BE2C (cell line): ENCODE measurements around the gene TAS2R41.

ENCODE experiments used
- DNase-seq: peaks from one replicate; pipeline ENCODE4 v3.0.0-alpha.2; 2020
- H3K27me3 ChIP-seq: fragments of 250-450 bp; sonication (Bioruptor Pico); 2 replicates; pipeline ENCODE4 v1.5.1; 2020; ENCODE audit warnings: mild to moderate bottlenecking
- H3K36me3 ChIP-seq: fragments of 250-450 bp; sonication (Bioruptor Pico); 2 replicates; pipeline ENCODE4 v1.5.1; 2020; ENCODE audit warnings: mild to moderate bottlenecking
- H3K4me1 ChIP-seq: fragments of 250-450 bp; sonication (Bioruptor Pico); 2 replicates; pipeline ENCODE4 v1.5.1; 2020
- H3K4me3 ChIP-seq: 2 replicates; pipeline ENCODE4 v1.5.1; 2011; ENCODE audit warnings: low read depth, low read length
- H3K9me3 ChIP-seq: fragments of 250-450 bp; sonication (Bioruptor Pico); 2 replicates; pipeline ENCODE4 v1.5.1; 2020
- TF ChIP-seq, protein P1 (sequence below): IDR thresholded peaks from 2 replicates; pipeline ENCODE4 v1.5.1; 2012; ENCODE audit warnings: mild to moderate bottlenecking, low read depth, low read length

Gene TAS2R41

GRCh38 chr7:143444785-143445184 is 32.9 kb upstream of the TAS2R41 start:
- H3K4me1 ChIP-seq: no peaks in the 10 kb centered on the region
- TF ChIP-seq, protein P1, sequence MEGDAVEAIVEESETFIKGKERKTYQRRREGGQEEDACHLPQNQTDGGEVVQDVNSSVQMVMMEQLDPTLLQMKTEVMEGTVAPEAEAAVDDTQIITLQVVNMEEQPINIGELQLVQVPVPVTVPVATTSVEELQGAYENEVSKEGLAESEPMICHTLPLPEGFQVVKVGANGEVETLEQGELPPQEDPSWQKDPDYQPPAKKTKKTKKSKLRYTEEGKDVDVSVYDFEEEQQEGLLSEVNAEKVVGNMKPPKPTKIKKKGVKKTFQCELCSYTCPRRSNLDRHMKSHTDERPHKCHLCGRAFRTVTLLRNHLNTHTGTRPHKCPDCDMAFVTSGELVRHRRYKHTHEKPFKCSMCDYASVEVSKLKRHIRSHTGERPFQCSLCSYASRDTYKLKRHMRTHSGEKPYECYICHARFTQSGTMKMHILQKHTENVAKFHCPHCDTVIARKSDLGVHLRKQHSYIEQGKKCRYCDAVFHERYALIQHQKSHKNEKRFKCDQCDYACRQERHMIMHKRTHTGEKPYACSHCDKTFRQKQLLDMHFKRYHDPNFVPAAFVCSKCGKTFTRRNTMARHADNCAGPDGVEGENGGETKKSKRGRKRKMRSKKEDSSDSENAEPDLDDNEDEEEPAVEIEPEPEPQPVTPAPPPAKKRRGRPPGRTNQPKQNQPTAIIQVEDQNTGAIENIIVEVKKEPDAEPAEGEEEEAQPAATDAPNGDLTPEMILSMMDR: no peak
- no peaks in the 10 kb centered on the region for H3K36me3 ChIP-seq
- H3K9me3 ChIP-seq: no peaks in the 10 kb centered on the region
- H3K27me3 ChIP-seq: peaks cover 7% of the 10 kb centered on the region; the same call in 1 of the 2 replicates
- DNase-seq: no peak
- no peak overlapping the region for H3K4me3 ChIP-seq

GRCh38 chr7:143447466-143447865 is 30.2 kb upstream of the TAS2R41 start:
- TF ChIP-seq, protein P1: no peak
- H3K9me3 ChIP-seq: no peaks in the 10 kb centered on the region
- H3K27me3 ChIP-seq: peaks cover 7% of the 10 kb centered on the region
- H3K4me3 ChIP-seq: no peak overlapping the region
- H3K36me3 ChIP-seq: no peaks in the 10 kb centered on the region
- H3K4me1 ChIP-seq: no peaks in the 10 kb centered on the region
- no peak for DNase-seq

GRCh38 chr7:143448429-143448828 is 29.2 kb upstream of the TAS2R41 start:
- no peaks in the 10 kb centered on the region for H3K36me3 ChIP-seq
- H3K27me3 ChIP-seq: peaks cover 7% of the 10 kb centered on the region
- DNase-seq: no peak
- H3K4me1 ChIP-seq: no peaks in the 10 kb centered on the region
- H3K9me3 ChIP-seq: no peaks in the 10 kb centered on the region
- TF ChIP-seq, protein P1: no peak
- H3K4me3 ChIP-seq: no peak overlapping the region

GRCh38 chr7:143449793-143450192 is 27.9 kb upstream of the TAS2R41 start:
- no peaks in the 10 kb centered on the region for H3K9me3 ChIP-seq
- H3K36me3 ChIP-seq: no peaks in the 10 kb centered on the region
- no peak for DNase-seq
- no peak overlapping the region for H3K4me3 ChIP-seq
- TF ChIP-seq, protein P1: no peak
- H3K4me1 ChIP-seq: no peaks in the 10 kb centered on the region
- peaks cover 7% of the 10 kb centered on the region for H3K27me3 ChIP-seq

DNA sequence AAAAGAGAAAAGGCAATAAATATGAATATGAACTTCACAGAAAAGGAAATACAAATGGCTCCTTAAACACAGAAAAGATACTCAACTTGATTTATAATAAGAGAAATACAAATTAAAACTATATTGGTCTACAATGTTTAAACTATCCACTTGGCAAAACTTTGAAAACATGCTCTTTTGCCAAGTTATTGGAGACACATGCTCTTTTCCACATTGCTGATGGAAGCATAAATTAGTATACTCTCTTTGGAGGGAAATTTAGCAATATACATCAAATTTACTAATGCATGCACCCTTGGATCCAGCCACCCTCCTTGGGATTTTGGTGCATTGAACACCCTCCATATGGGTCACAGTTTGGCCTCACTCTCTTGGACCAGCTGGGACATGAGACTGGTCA is 26.6 kb upstream of the TAS2R41 start:
- H3K27me3 ChIP-seq: no peaks in the 10 kb centered on the region; the same call in 1 of the 2 replicates
- no peaks in the 10 kb centered on the region for H3K9me3 ChIP-seq
- no peak for DNase-seq
- H3K4me3 ChIP-seq: no peak overlapping the region
- H3K4me1 ChIP-seq: no peaks in the 10 kb centered on the region
- H3K36me3 ChIP-seq: no peaks in the 10 kb centered on the region
- TF ChIP-seq, protein P1: no peak

GRCh38 chr7:143451746-143452145 is 25.9 kb upstream of the TAS2R41 start:
- DNase-seq: no peak
- Histone ChIP-seq H3K4me1 (no peaks in the 10 kb centered on the region), H3K9me3 (no peaks in the 10 kb centered on the region), H3K36me3 (no peaks in the 10 kb centered on the region), H3K27me3 (no peaks in the 10 kb centered on the region; the same call in 1 of the 2 replicates), H3K4me3 (no peak overlapping the region)
- TF ChIP-seq, protein P1: no peak
